Endothelial cell of umbilical vein (primary cell): ENCODE measurements around the gene AGTPBP1. TPM values are rescaled to one million over a fixed set of nuclear protein-coding genes. Genes with fewer than 3 reads are reported as not detected.

ENCODE experiments used
- BruUV-seq: library from RNA; stranded (reverse); fragments of 400-500 nt; replicated peaks from 2 replicates; lab custom pipeline; 2021; lab: Mats Ljungman, UMichigan
- CTCF ChIA-PET: fragments of 300-600, 350-600 bp; sonication (Branson Sonifier 250); formaldehyde crosslinking; loops from one replicate; lab custom pipeline; 2021; ENCODE audit warnings: antibody characterized with exemption, inconsistent platforms; lab: Charles Lee
- POLR2A ChIA-PET: fragments of 300-600, 350-600 bp; sonication (Branson Sonifier 250); formaldehyde crosslinking; loops from one replicate; lab custom pipeline; 2021; ENCODE audit warnings: antibody characterized with exemption, inconsistent platforms; lab: Charles Lee
- DNase-seq: peaks from one replicate; pipeline ENCODE4 v3.0.0-alpha.2; 2011; ENCODE audit warnings: low read depth, low spot score
- FAIRE-seq: peaks from 2 replicates; lab custom pipeline; 2011; peaks lifted over from hg19 to GRCh38; lab: Jason Lieb, UNC
- H2AFZ ChIP-seq: 2 replicates; pipeline ENCODE4 v1.6.0; 2012; ENCODE audit warnings: low read depth, low read length, control low read depth, inconsistent platforms
- H3K27ac ChIP-seq: 2 replicates; pipeline ENCODE4 v1.5.1; 2011; ENCODE audit warnings: low read depth, mild to moderate bottlenecking, control low read depth, low read length, moderate library complexity; ENCODE audit not compliant: insufficient read depth
- H3K27me3 ChIP-seq, 2 experiments: 2 replicates each; pipeline versions ENCODE4 v1.6.0 to v1.6.1; 2011; ENCODE audit warnings: low read length in 2 of 2, mixed read lengths in 1 of 2; ENCODE audit not compliant: control insufficient read depth in 2 of 2, insufficient read depth in 2 of 2
- H3K36me3 ChIP-seq, 2 experiments: 2 replicates in 1 of 2; 3 replicates in 1 of 2; pipeline ENCODE4 v1.5.1; 2011; ENCODE audit warnings: low read length in 2 of 2, mild to moderate bottlenecking in 1 of 2, moderate library complexity in 1 of 2; ENCODE audit not compliant: control insufficient read depth in 2 of 2, insufficient read depth in 2 of 2; ENCODE audit errors: extremely low read depth in 1 of 2
- H3K4me1 ChIP-seq: 3 replicates; pipeline ENCODE4 v1.5.1; 2011; ENCODE audit warnings: mild to moderate bottlenecking, low read length; ENCODE audit not compliant: control insufficient read depth, insufficient read depth; ENCODE audit errors: extremely low read depth
- H3K4me2 ChIP-seq: 2 replicates; pipeline ENCODE4 v1.6.1; 2011; ENCODE audit warnings: low read length, control low read depth, mixed read lengths; ENCODE audit not compliant: insufficient read depth
- H3K4me3 ChIP-seq, 3 experiments: fragments of 200-600 bp in 1 of 3; sonication (generic), shearing (Covaris generic) in 1 of 3; replicated peaks in 1 of 3; 2 replicates each; pipeline ENCODE4 v1.5.1; 2011 to 2016; ENCODE audit warnings: control low read depth in 3 of 3, low read length in 3 of 3, mild to moderate bottlenecking in 2 of 3, inconsistent platforms in 1 of 3, low read depth in 1 of 3, moderate library complexity in 1 of 3; ENCODE audit not compliant: insufficient read depth in 1 of 3
- H3K79me2 ChIP-seq: 2 replicates; pipeline ENCODE4 v1.6.0; 2012; ENCODE audit warnings: low read length, inconsistent platforms; ENCODE audit not compliant: control insufficient read depth, insufficient read depth
- H3K9ac ChIP-seq: replicated peaks from 2 replicates; pipeline ENCODE3; 2011; ENCODE audit warnings: low read length, control low read depth; ENCODE audit not compliant: insufficient read depth; ENCODE audit errors: extremely low read depth
- H3K9me1 ChIP-seq: replicated peaks from 3 replicates; pipeline ENCODE4 v1.6.0; 2011; ENCODE audit warnings: mild to moderate bottlenecking, low read length; ENCODE audit not compliant: control insufficient read depth, insufficient read depth; ENCODE audit errors: extremely low read depth
- H3K9me3 ChIP-seq: replicated peaks from 2 replicates; pipeline ENCODE4 v1.5.1; 2012; ENCODE audit warnings: low read length, inconsistent platforms; ENCODE audit not compliant: control insufficient read depth, insufficient read depth
- H4K20me1 ChIP-seq: replicated peaks from 2 replicates; pipeline ENCODE3; 2011; ENCODE audit warnings: mild to moderate bottlenecking, low read length; ENCODE audit not compliant: control insufficient read depth, insufficient read depth; ENCODE audit errors: extremely low read depth
- CTCF ChIP-seq, 2 donors: IDR thresholded peaks; 1 replicate in 1 of 2; 2 replicates in 1 of 2; pipeline ENCODE4 v1.5.1; 2011; ENCODE audit warnings: low read length in 2 of 2, mild to moderate bottlenecking in 2 of 2, moderate library complexity in 2 of 2, control low read depth in 1 of 2, inconsistent platforms in 1 of 2, low read depth in 1 of 2; ENCODE audit not compliant: insufficient read depth in 1 of 2; ENCODE audit errors: extremely low read depth in 1 of 2
- EZH2 ChIP-seq: IDR thresholded peaks from 2 replicates; pipeline ENCODE4 v1.6.1; 2012; ENCODE audit warnings: borderline replicate concordance, low read depth, mild to moderate bottlenecking, moderate library complexity, low read length, inconsistent platforms; ENCODE audit not compliant: severe bottlenecking
- FOS ChIP-seq: IDR thresholded peaks from 2 replicates; pipeline ENCODE4 v1.6.1; 2011; ENCODE audit warnings: mild to moderate bottlenecking, low read length, moderate library complexity, borderline replicate concordance; ENCODE audit not compliant: insufficient read depth
- GATA2 ChIP-seq: IDR thresholded peaks from 2 replicates; pipeline ENCODE4 v1.7.0; 2011; ENCODE audit warnings: low read depth, mild to moderate bottlenecking, moderate library complexity, mixed read lengths, low read length; ENCODE audit not compliant: insufficient read length, insufficient read depth
- JUN ChIP-seq: IDR thresholded peaks from 2 replicates; pipeline ENCODE4 v1.6.1; 2011; ENCODE audit warnings: borderline replicate concordance, low read depth; ENCODE audit not compliant: insufficient read length, insufficient read depth
- MAX ChIP-seq: IDR thresholded peaks from 2 replicates; pipeline ENCODE4 v1.6.1; 2011; ENCODE audit not compliant: insufficient read depth, insufficient read length
- MYC ChIP-seq: IDR thresholded peaks from one replicate; pipeline ENCODE4 v1.6.1; 2011; ENCODE audit warnings: mild to moderate bottlenecking, low read depth, low read length
- POLR2A ChIP-seq: IDR thresholded peaks from 2 replicates; pipeline ENCODE4 v1.6.1; 2012; ENCODE audit warnings: low read depth, mild to moderate bottlenecking, control low read depth, low read length
- POLR2AphosphoS5 ChIP-seq: IDR thresholded peaks from 2 replicates; pipeline ENCODE4 v1.6.1; 2012; ENCODE audit warnings: low read depth, mild to moderate bottlenecking, control low read depth, low read length, moderate library complexity; ENCODE audit not compliant: insufficient read depth
- dilution Hi-C: fragments of 300-500 bp; cut with MboI; formaldehyde crosslinking; loops from one replicate; pipeline ENCODE4 v1.15.0; 2019; ENCODE audit warnings: low sequenced_read_pairs; ENCODE audit not compliant: extremely low pct_ligation_motif_present
- intact Hi-C: fragments of 100-400 bp; cut with micrococcal nuclease; formaldehyde crosslinking; loops from one replicate; pipeline ENCODE4 v1.10.0; 2022
- polyA plus RNA-seq, 4 experiments: library from polyadenylated mRNA; depleted of rRNA in 3 of 4; stranded (reverse) in 3 of 4; unstranded in 1 of 4; fragments of >200 nt; gene quantifications; 2 replicates each; pipeline versions ENCODE4 v1.2.1 to v1.2.3, GENCODE V29; 2011 to 2012; ENCODE audit warnings: missing spikeins in 1 of 4
- total RNA-seq: library from RNA; stranded (reverse); gene quantifications from 2 replicates; pipeline ENCODE4 v1.2.3, GENCODE V29; 2021

AGTPBP1 gene
- total and polyA plus RNA-seq, 2 donors (not counting 3 experiments of a cell fraction or from before 2014, with no cell fraction given), result 4.2 to 18.4 TPM

GRCh38 chr9:85505612-85506011 lies 236.1 kb downstream of the AGTPBP1 start:
- H3K79me2 ChIP-seq, result no peaks in the 10 kb centered on the region
- H3K4me1 ChIP-seq, result no peaks in the 10 kb centered on the region
- H3K27ac ChIP-seq, result no peak overlapping the region
- ChIA-PET CTCF (no interaction called here), POLR2A (no interaction called here)
- H3K9me3 ChIP-seq, result no peaks in the 10 kb centered on the region
- intact Hi-C loops (no loop called here), dilution Hi-C loops (no loop called here)
- TF ChIP-seq MAX (no peak), CTCF (IDR thresholded peaks at IDR 0.05; ENCODE audit: extremely low read depth in 1 of 2, insufficient read depth in 1 of 2, low read depth in 1 of 2, low read length in 2 of 2) (no peak), POLR2A (no peak), FOS (no peak), GATA2 (no peak), EZH2 (no peak), POLR2AphosphoS5 (no peak), JUN (no peak), MYC (no peak)
- H4K20me1 ChIP-seq, result no peaks in the 10 kb centered on the region
- no peaks in the 10 kb centered on the region for H3K36me3 ChIP-seq
- BruUV-seq, result no TSS peak
- no peak overlapping the region for H2AFZ ChIP-seq
- H3K4me3 ChIP-seq, result no peak overlapping the region
- H3K27me3 ChIP-seq, result no peaks in the 10 kb centered on the region
- FAIRE-seq (no peak), DNase-seq (no peak)
- no peaks in the 10 kb centered on the region for H3K9me1 ChIP-seq
- no peak overlapping the region for H3K4me2 ChIP-seq
- no peak overlapping the region for H3K9ac ChIP-seq
